Measurements from ENCODE around the gene OMD. TPM values are rescaled to one million over a fixed set of nuclear protein-coding genes. Genes with fewer than 3 reads are reported as not detected.

The OMD gene
- total RNA-seq, 1 experiment from 2014 or later = not detected

DNA sequence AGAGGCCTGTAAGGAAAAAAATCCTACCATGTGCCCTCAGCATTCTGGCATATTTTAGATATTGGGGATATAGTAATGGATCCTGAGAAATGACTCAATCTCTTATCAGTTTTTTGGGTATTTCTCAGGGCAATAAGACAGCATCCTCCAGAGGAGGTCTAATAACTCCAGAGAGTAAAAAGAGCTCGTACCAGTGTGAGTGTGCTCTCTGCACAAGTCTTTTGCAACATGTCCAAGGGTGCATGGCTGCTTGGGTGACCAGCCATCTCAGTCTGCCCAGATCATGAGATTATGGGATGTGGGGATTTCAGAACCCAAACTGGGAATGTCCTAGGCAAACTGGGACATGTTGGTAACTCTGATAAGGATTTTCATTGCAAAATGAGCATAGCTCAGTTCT lies 42.8 kb upstream of the OMD start:
- intact Hi-C loops (cut with micrococcal nuclease; ENCODE audit: unreplicated experiment) = no loop called here
- no TSS peak for BruUV-seq (replicated peaks)
- Histone ChIP-seq H3K4me2 (no peak overlapping the region), H2AFZ (no peak overlapping the region), H3K79me2 (ENCODE audit: low read depth) (no peaks in the 10 kb centered on the region), H3K4me1 (replicated peaks; ENCODE audit: insufficient read depth) (no peaks in the 10 kb centered on the region), H3K4me3 (no peak overlapping the region), H3F3A (ENCODE audit: insufficient read depth, low read depth) (no peaks in the 10 kb centered on the region), H3K27ac (no peak overlapping the region), H3K36me3 (ENCODE audit: low read depth) (no peaks in the 10 kb centered on the region), H4K20me1 (ENCODE audit: insufficient read depth) (no peaks in the 10 kb centered on the region), H3K9me3 (ENCODE audit: insufficient read depth, low read depth) (no peaks in the 10 kb centered on the region), H3K27me3 (ENCODE audit: insufficient read depth, low read depth) (no peaks in the 10 kb centered on the region), H3K9me2 (ENCODE audit: insufficient read depth) (no peaks in the 10 kb centered on the region)
- DNase-seq = no peak
- POLR2A ChIA-PET (ENCODE audit: unreplicated experiment) = no interaction called here
- CTCF ChIA-PET = no interaction called here
- TF ChIP-seq EZH2 (IDR thresholded peaks at IDR 0.05; ENCODE audit: low read depth) = no peak
- TF ChIP-seq, protein P1, sequence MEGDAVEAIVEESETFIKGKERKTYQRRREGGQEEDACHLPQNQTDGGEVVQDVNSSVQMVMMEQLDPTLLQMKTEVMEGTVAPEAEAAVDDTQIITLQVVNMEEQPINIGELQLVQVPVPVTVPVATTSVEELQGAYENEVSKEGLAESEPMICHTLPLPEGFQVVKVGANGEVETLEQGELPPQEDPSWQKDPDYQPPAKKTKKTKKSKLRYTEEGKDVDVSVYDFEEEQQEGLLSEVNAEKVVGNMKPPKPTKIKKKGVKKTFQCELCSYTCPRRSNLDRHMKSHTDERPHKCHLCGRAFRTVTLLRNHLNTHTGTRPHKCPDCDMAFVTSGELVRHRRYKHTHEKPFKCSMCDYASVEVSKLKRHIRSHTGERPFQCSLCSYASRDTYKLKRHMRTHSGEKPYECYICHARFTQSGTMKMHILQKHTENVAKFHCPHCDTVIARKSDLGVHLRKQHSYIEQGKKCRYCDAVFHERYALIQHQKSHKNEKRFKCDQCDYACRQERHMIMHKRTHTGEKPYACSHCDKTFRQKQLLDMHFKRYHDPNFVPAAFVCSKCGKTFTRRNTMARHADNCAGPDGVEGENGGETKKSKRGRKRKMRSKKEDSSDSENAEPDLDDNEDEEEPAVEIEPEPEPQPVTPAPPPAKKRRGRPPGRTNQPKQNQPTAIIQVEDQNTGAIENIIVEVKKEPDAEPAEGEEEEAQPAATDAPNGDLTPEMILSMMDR (conservative IDR thresholded peaks at IDR 0.05) = no peak

DNA sequence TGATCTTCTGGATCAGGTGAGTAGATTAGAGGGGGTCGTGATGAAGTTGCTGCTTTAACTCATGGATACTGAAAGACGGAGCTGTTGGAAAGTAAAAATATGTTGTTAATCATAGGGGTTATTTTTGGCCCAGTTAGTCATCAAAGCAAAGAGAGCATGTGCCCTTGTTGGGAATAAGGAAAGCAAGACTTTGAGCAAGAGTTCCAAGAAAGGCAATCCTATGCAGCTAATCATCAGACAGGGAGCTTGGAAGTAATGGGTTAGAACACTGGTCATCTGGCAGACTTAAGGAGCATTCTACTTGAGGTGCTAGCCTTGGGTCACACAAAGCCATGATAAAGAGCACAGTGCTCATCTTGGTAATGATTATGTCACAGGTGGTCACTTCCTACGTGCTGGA lies 39.7 kb upstream of the OMD start:
- H2AFZ ChIP-seq = no peak overlapping the region
- no TSS peak for BruUV-seq (replicated peaks)
- no peaks in the 10 kb centered on the region for H4K20me1 ChIP-seq (ENCODE audit: insufficient read depth)
- TF ChIP-seq EZH2 (IDR thresholded peaks at IDR 0.05; ENCODE audit: low read depth) = no peak
- TF ChIP-seq, protein P1 (conservative IDR thresholded peaks at IDR 0.05) = no peak
- no peaks in the 10 kb centered on the region for H3K36me3 ChIP-seq (ENCODE audit: low read depth)
- H3K4me2 ChIP-seq = no peak overlapping the region
- H3F3A ChIP-seq (ENCODE audit: insufficient read depth, low read depth) = no peaks in the 10 kb centered on the region
- no peaks in the 10 kb centered on the region for H3K79me2 ChIP-seq (ENCODE audit: low read depth)
- intact Hi-C loops (cut with micrococcal nuclease; ENCODE audit: unreplicated experiment) = no loop called here
- CTCF ChIA-PET = interaction anchor here (0.5 kb wide), 1 partner anchor 38 kb away, joined by 6 read pairs; no protein-coding TSS in a partner anchor
- no peaks in the 10 kb centered on the region for H3K9me3 ChIP-seq (ENCODE audit: insufficient read depth, low read depth)
- H3K4me3 ChIP-seq = no peak overlapping the region
- POLR2A ChIA-PET (ENCODE audit: unreplicated experiment) = no interaction called here
- no peaks in the 10 kb centered on the region for H3K9me2 ChIP-seq (ENCODE audit: insufficient read depth)
- no peak overlapping the region for H3K27ac ChIP-seq
- no peaks in the 10 kb centered on the region for H3K27me3 ChIP-seq (ENCODE audit: insufficient read depth, low read depth)
- no peaks in the 10 kb centered on the region for H3K4me1 ChIP-seq (replicated peaks; ENCODE audit: insufficient read depth)
- DNase-seq = no peak

DNA sequence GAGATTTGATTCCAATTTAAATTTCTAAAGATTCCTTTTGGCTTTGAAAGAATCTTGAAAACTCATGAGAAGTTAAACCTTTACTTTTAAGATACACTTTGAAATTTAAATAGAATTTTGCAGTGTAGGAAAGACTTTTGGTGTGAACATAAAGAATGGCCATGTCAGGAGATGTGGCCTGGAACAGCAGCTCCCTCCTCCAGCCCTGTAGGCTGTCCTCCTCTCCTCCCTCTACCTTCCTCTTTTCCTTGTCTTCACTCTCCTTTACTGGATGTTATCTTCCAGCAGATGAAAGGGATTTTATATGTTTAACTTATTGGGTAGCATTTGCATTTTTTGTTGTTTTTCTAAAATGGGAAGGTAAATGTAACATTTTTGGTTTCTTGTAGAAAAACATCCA lies 39.1 kb upstream of the OMD start:
- H3K9me2 ChIP-seq (ENCODE audit: insufficient read depth) = no peaks in the 10 kb centered on the region
- no peak overlapping the region for H3K4me3 ChIP-seq
- ChIA-PET POLR2A (ENCODE audit: unreplicated experiment) (no interaction called here), CTCF (interaction anchor here (0.5 kb wide), 1 partner anchor 39 kb away, joined by 6 read pairs; no protein-coding TSS in a partner anchor)
- intact Hi-C loops (cut with micrococcal nuclease; ENCODE audit: unreplicated experiment) = no loop called here
- no peaks in the 10 kb centered on the region for H4K20me1 ChIP-seq (ENCODE audit: insufficient read depth)
- no peak for TF ChIP-seq EZH2 (IDR thresholded peaks at IDR 0.05; ENCODE audit: low read depth)
- TF ChIP-seq, protein P1 (conservative IDR thresholded peaks at IDR 0.05) = no peak
- H3K27ac ChIP-seq = no peak overlapping the region
- no peaks in the 10 kb centered on the region for H3K79me2 ChIP-seq (ENCODE audit: low read depth)
- no peaks in the 10 kb centered on the region for H3K4me1 ChIP-seq (replicated peaks; ENCODE audit: insufficient read depth)
- no peaks in the 10 kb centered on the region for H3K36me3 ChIP-seq (ENCODE audit: low read depth)
- H2AFZ ChIP-seq = no peak overlapping the region
- H3K27me3 ChIP-seq (ENCODE audit: insufficient read depth, low read depth) = no peaks in the 10 kb centered on the region
- DNase-seq = no peak
- no peaks in the 10 kb centered on the region for H3F3A ChIP-seq (ENCODE audit: insufficient read depth, low read depth)
- no TSS peak for BruUV-seq (replicated peaks)
- H3K9me3 ChIP-seq (ENCODE audit: insufficient read depth, low read depth) = no peaks in the 10 kb centered on the region
- no peak overlapping the region for H3K4me2 ChIP-seq
